Measurements from ENCODE around the gene NOSTRIN.

Gene NOSTRIN

DNA sequence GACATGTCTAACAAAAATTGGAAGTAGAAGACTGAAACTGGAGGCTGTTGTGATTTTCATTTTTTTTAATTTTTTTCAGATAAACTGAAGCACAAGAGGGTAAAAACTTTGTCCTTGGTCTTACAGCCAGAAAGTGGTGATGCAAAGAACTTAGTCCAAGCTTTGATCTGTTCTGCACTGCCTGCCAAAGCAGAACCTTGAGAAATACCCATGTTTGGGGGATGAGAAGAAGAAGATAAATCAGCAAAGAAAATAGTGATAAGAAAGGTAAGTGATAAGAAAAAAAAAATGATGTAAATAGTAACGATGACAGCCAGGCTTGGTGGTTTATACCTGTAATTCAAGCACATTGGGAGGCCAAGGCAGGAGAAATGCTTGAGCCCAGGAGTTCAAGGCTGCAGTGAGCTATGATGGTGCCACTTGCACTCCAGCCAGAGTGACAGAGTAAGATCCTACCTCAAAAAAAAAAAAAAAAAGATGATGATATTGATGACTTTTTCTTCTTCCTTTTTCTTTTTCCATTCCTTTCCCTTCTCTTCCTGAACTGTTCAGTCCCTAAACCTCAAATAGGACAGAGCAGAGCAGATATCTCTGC lies 14.6 kb upstream of the NOSTRIN start:
- TF ChIP-seq SIN3A (IDR thresholded peaks at IDR 0.05; ENCODE audit: borderline replicate concordance, insufficient read depth, low read length) (no peak), POLR2AphosphoS5 (IDR thresholded peaks at IDR 0.05; ENCODE audit: low read depth, low read length) (no peak), TAF1 (IDR thresholded peaks at IDR 0.05; ENCODE audit: borderline replicate concordance, insufficient read depth, low read length) (no peak), FOXP2 (optimal IDR thresholded peaks at IDR 0.05; ENCODE audit: borderline replicate concordance, extremely low read depth, extremely low read length, insufficient read depth) (no peak)
- TF ChIP-seq, protein P1, sequence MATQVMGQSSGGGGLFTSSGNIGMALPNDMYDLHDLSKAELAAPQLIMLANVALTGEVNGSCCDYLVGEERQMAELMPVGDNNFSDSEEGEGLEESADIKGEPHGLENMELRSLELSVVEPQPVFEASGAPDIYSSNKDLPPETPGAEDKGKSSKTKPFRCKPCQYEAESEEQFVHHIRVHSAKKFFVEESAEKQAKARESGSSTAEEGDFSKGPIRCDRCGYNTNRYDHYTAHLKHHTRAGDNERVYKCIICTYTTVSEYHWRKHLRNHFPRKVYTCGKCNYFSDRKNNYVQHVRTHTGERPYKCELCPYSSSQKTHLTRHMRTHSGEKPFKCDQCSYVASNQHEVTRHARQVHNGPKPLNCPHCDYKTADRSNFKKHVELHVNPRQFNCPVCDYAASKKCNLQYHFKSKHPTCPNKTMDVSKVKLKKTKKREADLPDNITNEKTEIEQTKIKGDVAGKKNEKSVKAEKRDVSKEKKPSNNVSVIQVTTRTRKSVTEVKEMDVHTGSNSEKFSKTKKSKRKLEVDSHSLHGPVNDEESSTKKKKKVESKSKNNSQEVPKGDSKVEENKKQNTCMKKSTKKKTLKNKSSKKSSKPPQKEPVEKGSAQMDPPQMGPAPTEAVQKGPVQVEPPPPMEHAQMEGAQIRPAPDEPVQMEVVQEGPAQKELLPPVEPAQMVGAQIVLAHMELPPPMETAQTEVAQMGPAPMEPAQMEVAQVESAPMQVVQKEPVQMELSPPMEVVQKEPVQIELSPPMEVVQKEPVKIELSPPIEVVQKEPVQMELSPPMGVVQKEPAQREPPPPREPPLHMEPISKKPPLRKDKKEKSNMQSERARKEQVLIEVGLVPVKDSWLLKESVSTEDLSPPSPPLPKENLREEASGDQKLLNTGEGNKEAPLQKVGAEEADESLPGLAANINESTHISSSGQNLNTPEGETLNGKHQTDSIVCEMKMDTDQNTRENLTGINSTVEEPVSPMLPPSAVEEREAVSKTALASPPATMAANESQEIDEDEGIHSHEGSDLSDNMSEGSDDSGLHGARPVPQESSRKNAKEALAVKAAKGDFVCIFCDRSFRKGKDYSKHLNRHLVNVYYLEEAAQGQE (IDR thresholded peaks at IDR 0.05; ENCODE audit: insufficient read depth in 1 of 2, low read depth in 2 of 2, low read length in 2 of 2): no peak

GRCh38 chr2:168789776-168790175 lies 12.7 kb upstream of the NOSTRIN start:
- TF ChIP-seq POLR2AphosphoS5 (IDR thresholded peaks at IDR 0.05; ENCODE audit: low read depth, low read length): no peak
- TF ChIP-seq SIN3A (IDR thresholded peaks at IDR 0.05; ENCODE audit: borderline replicate concordance, insufficient read depth, low read length): no peak
- TF ChIP-seq, protein P1 (IDR thresholded peaks at IDR 0.05; ENCODE audit: insufficient read depth in 1 of 2, low read depth in 2 of 2, low read length in 2 of 2): no peak
- TF ChIP-seq TAF1 (IDR thresholded peaks at IDR 0.05; ENCODE audit: borderline replicate concordance, insufficient read depth, low read length): no peak
- no peak for TF ChIP-seq FOXP2 (optimal IDR thresholded peaks at IDR 0.05; ENCODE audit: borderline replicate concordance, extremely low read depth, extremely low read length, insufficient read depth)

DNA sequence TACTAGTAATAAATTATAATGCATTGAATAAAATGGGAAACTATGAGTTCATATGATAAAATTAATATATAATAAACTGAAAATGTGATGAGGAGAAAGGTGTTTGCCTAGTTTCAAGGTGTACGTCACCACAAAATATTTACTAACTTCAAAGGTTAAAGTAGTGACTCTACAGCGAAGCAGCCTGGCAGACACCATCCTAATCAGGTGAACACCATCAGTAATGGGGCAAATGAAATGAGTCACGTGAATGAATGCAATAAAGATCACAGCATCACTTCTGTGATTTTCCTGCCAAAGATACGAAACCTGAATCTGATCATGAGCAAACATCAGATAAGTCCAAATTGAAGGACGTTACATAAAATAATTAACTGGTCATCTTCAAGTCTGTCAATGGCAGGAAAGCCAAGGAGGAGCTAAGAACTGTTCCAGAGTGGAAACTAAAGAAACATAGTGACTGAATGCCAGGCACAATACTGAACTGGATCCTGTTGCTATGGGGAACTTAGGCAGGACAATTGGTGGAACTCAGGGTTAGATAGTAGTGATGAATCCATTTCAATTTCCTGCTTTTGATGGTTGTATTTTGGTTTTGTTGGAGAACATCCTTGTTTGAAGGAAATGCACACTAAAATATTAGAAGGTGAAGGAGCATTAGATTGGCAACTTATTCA lies 12.1 kb upstream of the NOSTRIN start:
- TF ChIP-seq POLR2AphosphoS5 (IDR thresholded peaks at IDR 0.05; ENCODE audit: low read depth, low read length): no peak
- no peak for TF ChIP-seq TAF1 (IDR thresholded peaks at IDR 0.05; ENCODE audit: borderline replicate concordance, insufficient read depth, low read length)

- TF ChIP-seq SIN3A (IDR thresholded peaks at IDR 0.05; ENCODE audit: borderline replicate concordance, insufficient read depth, low read length): no peak
- no peak for TF ChIP-seq FOXP2 (optimal IDR thresholded peaks at IDR 0.05; ENCODE audit: borderline replicate concordance, extremely low read depth, extremely low read length, insufficient read depth)
- TF ChIP-seq, protein P1 (IDR thresholded peaks at IDR 0.05; ENCODE audit: insufficient read depth in 1 of 2, low read depth in 2 of 2, low read length in 2 of 2): no peak
- TF ChIP-seq POLR2AphosphoS5 (IDR thresholded peaks at IDR 0.05; ENCODE audit: low read depth, low read length): no peak
- no peak for TF ChIP-seq TAF1 (IDR thresholded peaks at IDR 0.05; ENCODE audit: borderline replicate concordance, insufficient read depth, low read length)
Measured at GRCh38 chr2:168793596-168793995, 8.8 kb upstream of the NOSTRIN start.

DNA sequence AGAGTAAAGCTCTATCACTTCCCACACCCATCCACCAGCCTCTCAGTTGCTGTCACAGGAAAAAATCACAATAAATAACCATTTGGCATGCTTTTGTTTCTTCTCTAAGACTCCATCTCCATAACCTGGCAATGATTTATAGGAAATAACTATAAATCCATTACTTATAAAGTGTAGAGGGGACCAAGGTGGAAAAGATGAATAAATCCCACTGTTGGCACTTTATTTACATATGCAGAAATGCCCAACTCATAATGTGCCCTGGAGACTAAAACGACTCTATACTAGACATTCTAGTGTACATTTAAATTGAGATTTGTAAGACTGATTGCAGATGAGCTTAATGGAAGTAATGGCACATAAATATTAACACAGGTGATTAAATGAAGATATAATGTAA lies 7.5 kb upstream of the NOSTRIN start:
- TF ChIP-seq SIN3A (IDR thresholded peaks at IDR 0.05; ENCODE audit: borderline replicate concordance, insufficient read depth, low read length): no peak

GRCh38 chr2:168796090-168796577 lies 6.3 kb upstream of the NOSTRIN start:
- TF ChIP-seq FOXP2 (optimal IDR thresholded peaks at IDR 0.05; ENCODE audit: borderline replicate concordance, extremely low read depth, extremely low read length, insufficient read depth): peak; percentile 85
- no peak for TF ChIP-seq SIN3A (IDR thresholded peaks at IDR 0.05; ENCODE audit: borderline replicate concordance, insufficient read depth, low read length)

Data from PFSK-1 (cell line).